Activated CD4-positive, CD25-positive, alpha-beta regulatory T cell (primary cell): Measurements from ENCODE around the gene LRP1B.
"Not testable (repeated sequence)": the region's sequence is repeated elsewhere in the genome, so short reads cannot be mapped to it uniquely, and the experiment has no call there.

ENCODE experiments used
- DNase-seq, 4 experiments: peaks; one replicate each; lab custom pipeline; 2025; lab: John Stamatoyannopoulos, UW

Gene LRP1B

DNA sequence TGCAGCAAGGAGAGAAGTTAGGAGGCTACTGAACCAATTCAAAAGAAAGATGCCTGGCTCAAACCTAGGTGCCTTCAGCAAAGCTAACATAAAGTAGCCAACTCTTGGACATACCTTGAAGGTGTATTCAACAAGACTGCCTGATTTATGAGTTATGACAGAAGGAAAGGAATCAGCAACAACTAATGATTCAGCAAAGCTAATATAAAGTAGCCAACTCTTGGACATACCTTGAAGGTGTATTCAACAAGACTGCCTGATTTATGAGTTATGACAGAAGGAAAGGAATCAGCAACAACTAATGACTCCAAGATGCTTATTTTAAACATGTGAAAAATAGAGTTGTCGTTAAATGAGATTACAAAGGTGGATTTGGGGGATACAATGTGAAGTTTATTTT, 1786.5 kb downstream of the LRP1B start:
- DNase-seq: not testable (repeated sequence)

DNA sequence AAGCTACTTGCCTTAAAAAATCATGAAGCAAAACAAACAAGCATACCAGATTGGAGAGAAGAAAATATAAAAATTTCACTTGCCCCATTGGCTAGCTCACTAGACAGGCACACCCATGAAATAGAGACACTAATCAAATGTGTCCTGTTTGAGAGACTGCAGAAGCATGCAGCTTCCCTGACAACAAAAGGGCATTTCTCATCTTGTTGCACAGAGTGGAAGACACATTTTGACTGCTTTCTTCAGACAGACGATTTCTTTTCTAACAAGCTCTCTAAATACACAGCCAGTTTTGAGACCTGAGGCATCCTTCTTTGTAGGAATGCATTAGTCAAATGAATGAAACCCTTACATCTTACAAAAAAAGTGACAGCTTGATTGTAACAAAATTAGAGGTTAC, 1792.0 kb downstream of the LRP1B start:
- no peak for DNase-seq

DNA sequence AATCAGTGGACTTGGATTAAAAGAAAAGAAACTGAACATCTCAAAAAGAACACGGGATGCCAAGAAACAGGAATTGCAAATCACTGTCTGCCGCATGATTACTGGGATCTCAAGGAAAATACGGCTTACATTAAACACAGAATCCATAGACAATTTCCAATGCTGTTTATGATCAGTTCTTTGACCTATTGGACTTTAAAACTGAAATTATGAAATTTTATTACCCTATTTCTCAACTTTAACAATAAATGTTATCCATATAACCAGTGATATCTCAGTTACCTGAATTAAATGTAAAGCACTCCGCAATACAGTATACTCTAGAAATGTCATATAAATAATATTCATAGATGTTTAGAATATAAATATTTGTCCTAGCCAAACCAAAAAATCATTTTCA, 1793.8 kb downstream of the LRP1B start:
- DNase-seq: no peak

DNA sequence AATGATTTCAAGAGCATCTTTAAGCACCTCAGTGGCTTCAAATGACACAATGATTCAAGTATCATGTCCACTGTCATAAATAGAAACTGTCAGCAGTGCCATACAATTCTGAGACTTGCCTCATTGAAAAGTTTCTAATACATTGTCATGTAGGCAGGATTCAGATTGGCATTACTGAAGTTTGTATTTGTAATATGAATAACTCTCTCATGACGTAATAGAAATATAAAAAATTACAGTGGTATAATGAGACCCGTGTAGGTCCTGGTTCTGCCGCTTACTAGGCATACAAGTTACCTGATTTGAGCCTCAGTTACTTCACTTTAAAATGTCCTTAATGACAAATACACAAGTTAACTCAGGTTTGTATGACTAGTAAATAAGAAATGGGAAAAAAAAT, 1814.5 kb downstream of the LRP1B start:
- no peak for DNase-seq

DNA sequence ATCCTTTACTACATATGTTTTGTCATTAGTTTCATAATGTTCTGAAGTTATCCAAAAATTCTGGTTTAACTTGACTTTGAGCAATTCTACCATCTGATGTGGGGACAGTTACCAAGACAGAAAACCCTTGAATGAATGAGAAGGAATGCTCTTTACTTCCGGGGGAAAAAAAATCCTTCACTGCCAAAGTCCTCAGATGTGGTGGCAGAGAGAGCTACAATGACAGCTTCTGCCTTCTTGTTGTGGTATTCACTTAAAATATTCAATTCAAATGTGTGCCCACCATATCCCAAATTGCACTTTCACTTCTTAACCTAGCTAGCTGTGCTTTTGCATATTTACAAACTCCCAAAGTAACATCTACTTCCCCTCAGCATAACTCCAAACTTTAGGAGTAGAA, 1818.9 kb downstream of the LRP1B start:
- DNase-seq: no peak

DNA sequence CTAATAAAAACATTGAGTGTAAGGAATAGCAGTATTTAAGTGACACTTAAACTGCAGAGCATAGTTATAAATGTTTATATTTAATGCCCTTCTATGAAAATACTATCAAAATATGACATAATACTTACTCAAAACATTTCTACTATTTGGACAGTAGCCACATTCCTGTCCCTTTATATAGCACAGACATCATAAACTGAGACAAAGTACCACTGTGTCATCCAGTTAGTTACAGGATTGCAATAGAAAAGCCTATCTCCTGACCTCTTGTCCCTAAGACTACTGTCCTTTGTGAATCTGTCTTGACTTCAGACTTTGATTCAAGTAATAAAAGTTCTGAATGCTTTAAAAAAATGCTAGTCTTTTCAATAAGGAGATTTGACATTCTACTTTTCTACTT, 1822.1 kb downstream of the LRP1B start:
- no peak for DNase-seq

DNA sequence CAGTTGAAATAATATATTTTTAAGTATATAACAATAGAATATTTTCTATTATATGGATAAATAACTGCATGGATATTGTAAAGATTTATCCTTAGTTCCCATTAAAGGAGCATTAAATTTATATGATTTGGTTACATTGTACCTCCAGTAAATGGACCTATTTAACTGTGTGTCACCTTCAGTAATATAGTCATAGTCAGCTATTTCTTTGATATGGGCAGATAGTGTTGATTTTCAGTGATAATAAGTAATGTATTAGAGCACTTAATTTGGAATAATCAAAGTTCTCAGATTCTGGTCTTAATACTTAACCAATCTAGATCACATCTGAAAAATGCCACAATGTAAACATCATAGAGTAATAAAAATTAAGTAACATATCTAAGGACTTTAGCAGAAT, 1823.3 kb downstream of the LRP1B start:
- DNase-seq: no peak

DNA sequence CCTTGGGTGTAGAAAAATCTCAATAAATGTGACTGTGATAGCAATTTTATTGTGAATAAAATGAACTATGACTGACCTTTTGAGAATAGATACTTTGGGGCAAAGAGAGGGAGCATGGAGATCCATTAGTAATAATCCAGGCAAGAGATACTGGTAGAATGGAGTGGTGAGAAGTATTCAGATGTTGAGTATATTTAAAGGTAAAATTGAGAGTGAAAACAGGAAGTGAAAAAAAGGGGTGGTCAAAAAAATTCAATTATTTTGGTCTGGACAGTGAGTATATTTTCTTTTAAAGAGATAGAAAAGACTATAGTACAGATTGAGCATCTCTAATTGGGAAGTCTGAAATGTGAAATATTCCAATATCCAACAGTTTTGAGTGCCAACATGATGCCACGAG, 1835.0 kb downstream of the LRP1B start:
- no peak for DNase-seq

DNA sequence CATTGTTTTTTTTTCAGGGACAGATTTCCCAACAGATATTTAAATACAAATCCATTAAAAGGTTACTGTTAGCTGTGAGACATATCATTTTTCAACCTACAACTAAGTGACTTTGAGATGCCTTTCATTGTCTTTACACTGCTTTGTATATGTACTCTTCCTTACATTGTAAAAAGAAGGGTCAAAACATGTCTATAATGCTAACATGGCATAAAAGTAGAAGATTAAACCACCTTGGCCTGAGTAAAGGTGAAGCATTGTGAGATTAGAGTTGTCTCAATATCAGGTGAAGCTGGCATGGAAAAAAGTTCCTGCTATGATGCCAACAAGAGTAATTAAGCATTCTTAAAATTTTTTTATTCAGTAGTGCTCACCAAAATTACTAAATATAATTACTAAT, 1842.1 kb downstream of the LRP1B start:
- DNase-seq: no peak

DNA sequence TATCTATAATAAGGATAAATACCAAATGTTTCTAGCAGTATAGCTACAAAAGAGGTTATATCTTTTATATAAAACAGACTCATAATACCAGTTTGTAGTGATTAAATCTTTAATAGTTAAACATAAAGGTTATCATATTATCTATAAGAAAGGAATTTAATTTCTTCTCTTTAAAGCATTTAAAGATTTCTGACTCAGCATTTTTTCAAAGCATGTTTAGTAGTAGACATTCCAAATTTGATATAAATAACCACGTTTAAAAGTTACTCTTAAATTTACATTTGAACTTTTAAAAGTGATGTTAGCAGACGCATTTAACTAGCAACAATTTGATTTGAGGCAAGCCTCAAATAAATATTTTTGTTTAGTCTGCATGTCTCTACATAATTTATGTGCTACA, 1842.6 kb downstream of the LRP1B start:
- no peak for DNase-seq

DNA sequence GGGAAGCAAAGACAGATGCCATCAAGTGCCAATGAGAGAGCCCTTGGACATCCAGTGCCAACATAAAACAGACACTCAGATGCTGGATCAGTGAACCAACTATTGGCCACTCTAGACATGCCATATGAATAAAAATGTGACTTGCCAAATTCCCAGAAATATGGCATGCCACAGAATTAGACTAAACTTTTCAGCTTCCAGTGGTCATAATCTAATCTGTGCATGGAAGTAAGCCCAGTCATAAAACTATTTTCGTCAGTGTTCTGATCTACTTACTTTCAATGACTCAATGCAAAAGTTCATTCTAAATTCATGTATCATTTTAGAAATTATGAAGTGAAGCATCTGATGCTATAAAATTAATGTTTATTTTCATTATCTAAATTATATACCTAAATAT, 1844.4 kb downstream of the LRP1B start:
- DNase-seq: no peak

DNA sequence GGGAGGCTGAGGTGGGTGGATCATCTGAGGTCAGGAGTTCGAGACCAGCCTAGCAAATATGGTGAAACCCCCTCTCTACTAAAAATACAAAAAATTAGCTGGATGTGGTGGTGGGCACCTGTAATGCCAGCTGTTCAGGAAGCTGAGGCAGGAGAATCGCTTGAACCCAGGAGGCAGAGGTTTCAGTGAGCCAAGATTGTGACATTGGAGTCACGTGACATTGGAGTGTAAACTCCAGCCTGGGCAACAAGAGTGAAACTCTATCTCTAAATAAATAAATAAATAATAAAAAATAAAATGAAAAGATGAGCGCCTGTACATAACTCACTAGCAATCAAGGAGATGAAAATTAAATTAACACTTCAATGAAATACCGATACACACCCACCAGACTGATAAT, 1853.5 kb downstream of the LRP1B start:
- DNase-seq: not testable (repeated sequence)

DNA sequence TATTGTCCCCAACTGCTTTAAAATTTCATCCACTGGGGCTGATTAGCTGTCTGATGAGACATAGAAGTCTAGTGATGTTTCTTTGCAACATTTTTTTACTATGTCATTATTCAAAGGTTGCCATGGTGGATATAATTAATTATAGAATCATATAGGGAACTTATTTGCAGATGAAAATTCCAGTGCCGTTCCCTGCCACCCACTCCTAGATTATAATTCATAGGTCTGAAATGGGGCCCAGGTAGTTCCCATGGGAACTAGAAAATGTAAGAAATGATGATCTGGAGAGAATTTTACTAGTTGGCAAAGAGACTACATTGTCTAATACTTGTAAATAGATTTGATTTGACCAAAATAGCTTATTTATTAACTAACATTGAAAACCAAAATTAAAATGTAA, 1854.2 kb downstream of the LRP1B start:
- DNase-seq: no peak

DNA sequence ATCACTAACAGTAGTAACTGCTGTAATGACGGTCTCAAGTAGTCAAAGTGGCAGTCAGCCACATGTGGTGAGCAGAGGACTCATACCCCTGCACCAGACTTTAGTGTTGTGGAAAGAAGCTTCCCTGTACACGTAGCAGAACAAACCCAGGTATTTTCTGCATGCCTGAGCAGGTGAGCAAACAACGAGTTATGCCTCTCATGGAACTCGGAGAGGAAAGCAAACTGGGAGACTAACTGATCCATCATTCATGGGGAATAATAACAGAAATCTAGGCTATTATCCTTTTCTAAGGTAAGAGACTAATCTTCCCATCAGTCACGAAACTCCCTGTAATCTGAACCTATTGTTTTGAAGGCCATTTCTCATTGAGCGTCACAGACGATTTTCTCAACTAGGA, 1855.4 kb downstream of the LRP1B start:
- no peak for DNase-seq

DNA sequence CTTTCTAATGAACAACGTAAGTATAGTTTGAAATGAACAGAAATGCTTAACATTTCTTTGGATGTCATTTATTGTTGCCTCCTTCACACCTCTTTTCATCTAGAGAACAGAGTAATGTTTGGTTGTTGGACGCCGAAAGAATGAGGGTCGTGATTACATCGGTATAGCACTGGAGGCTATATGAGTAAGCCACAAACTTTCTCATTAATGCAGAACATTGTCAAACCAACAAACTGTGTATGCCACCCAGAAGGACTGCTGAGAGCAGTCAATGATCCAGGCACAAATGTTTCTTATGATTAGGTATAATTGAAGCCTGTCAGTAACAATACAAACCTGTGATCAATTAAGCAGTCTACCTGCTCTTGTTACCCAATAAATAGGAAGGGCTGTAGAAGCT, 1855.9 kb downstream of the LRP1B start:
- no peak for DNase-seq

DNA sequence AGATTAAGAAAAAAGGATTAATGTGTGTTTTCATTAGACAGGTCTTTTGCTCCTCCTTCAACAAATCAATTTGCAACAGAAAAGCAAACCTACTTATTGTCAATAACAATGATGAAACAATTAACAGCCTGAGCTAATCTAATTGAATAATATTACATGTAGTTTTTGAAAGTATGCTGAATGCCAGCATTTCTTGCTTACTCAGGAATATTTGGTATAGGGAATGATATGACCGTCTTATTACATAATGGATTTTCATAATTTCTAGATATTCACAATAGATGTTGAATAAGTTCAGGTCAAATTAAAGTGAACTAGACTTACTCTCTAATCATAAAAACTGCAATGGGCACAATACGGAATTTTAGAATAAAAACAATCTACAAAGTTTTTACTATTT, 1856.9 kb downstream of the LRP1B start:
- no peak for DNase-seq

DNA sequence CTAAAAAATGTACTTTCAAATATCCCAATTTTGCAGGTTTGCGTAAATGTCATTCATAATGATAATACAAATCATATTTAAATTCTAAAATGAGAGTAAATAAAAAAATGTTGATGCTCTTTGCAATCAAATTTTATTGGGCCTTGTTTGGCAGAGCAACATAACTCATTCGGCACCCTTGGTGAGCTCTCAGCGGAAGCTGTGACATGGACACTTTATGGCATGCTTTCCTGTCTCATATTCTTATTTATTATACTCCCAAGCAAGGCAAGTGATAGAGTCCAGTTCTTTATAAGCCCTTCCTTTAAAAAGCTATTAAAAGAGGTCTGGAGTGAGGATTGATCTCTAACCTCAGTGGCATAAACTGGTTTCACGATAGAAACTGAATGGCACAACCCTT, 1857.4 kb downstream of the LRP1B start:
- DNase-seq: no peak

DNA sequence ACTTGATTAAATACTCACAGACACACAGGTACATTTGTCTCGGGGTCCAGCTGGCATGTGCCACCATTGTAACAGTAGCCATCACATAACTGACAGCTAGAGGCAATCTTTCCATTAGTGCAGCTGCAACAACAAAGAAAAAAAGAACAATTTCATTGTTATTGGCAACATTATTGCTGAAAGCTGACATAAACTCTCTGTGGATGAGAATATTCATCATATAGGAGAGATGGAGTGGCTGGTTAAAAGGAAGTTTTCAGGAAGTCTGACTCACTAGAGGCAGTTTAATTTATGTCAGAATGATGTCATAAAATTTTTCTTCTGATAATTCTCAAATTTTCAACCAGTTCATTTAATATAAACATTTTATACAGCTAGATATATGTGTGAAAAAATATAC, 1860.6 kb downstream of the LRP1B start:
- no peak for DNase-seq

DNA sequence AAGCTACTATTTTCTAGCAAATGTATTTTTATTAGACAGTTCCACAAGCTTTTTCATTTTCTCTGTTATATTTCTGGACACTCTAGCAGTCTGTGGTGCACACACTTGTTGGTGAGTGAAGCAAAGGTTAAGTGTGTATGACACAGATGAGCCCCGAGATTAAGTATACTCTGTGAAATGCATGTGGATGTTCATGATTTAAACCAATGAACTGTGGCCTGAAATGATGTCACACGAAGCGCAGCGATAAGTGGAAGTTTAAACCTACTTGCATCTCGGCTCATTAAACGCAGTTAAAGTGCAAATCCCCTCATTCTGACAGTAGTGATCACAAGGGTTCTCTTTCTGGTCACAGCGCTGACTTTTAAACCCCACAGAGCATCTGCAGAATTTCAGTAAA, 1861.8 kb downstream of the LRP1B start:
- DNase-seq: no peak

DNA sequence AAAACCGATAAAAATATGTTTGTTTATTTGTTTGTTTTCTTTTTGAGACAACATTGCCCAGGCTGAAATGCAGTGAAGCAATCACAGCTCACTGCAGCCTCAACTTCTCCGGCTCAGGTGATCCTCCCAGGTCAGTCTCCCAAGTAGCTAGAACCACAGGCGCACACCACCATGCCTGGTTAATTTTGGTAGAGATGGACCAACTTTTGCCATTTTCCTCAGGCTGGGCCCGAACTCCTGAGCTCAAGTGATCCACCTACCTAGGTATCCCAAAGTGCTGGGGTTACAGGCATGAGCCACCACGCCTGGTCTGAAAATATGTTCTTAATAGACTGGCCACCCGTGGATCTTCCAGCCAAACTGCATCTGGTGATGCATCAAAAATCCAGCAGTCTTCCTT, 1867.9 kb downstream of the LRP1B start:
- no peak for DNase-seq

DNA sequence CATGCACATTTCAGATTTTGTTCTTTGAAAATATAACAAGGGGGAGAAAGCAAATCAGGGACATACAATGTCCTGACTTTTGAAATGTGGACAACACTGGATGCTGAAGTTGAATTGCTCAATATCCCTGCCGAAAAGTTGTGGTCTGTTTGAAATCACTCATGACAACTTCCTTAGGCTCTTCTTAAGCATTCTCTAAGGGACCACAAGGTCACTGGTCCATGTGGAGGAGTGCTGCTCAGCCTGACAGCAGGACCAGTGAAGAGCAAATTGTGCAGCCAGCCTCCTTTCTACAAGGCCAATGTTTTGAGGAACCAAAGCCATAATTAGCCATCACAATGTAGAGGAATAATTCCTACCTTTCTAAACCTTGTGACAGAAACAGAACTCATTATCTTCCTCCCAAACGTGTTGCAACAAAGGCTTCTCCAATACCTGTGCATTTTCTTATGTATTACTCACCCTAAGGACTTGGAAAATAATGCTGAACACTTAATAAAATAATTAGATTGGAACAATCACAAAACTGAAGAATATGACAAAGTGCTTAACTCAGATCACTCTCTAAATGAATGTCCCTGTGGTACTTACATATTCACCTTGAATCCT, 1873.0 kb downstream of the LRP1B start:
- DNase-seq: no peak

DNA sequence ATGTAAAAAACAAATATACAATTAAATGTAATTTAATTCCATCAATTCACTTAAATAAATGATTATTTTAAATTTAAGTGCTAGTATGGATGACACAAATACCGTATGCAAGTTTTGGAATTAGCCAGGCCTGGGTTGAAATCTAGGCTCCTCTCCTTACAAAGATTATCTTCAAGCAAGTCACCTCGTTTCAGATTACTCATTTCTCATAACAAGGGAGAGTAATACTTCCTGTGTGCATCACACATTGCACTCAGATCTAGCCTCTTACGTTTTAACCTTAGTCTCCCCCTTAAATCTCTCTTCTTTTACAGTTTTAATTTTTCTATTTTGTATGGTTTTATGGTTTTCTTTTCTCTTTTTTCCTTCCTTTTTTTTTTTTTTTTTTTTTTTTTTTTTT, 1874.7 kb downstream of the LRP1B start:
- no peak for DNase-seq

DNA sequence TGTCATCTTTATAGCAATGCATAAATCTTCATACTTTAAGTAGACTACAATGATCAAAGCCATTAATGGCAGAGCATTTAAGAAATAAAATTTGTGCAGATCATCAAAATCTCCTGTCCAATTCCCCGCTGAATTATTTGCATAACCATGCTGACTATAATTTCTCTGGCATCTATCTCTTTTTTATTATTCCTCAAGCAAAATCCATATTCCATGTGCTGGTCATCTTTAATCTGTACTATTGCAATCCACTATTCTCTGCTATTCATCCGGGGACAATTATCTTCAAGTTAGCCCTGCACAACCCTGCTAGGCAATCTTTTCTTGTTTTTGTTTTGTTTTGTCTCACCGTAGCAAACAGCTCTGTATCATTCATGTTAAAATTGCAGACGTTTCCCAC, 1881.0 kb downstream of the LRP1B start:
- DNase-seq: no peak

DNA sequence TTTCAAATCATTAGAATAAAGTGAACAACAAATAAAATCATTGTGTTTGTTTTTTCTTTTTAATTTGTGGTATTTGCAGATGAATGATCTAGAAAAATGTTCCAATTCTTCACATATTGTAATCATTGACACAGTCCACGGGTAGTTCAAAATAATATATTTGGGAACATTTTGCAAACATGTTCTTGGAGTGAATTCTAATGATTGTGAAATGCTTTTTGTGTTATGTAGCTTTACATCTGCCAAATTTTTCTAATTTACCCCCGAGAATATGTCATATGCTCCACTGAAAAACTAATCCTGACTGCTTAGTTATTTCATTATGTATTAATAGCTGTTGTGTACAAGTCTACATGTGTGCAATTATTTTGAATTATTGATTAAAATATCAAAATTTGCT, 1882.2 kb downstream of the LRP1B start:
- DNase-seq: no peak
